Frontal cortex (tissue), 4 donors: ENCODE measurements around the gene PPP1R1B. TPM values are rescaled to one million over a fixed set of nuclear protein-coding genes. Genes with fewer than 3 reads are reported as not detected.
"Not testable (repeated sequence)": the region's sequence is repeated elsewhere in the genome, so short reads cannot be mapped to it uniquely, and the experiment has no call there.

Experiments used
- DNase-seq, 2 donors: peaks; one replicate each; pipeline ENCODE4 v3.0.0; 2012; ENCODE audit warnings: low spot score in 2 of 2
- FAIRE-seq: peaks from 2 replicates; lab custom pipeline; 2012; peaks lifted over from hg19 to GRCh38; lab: Jason Lieb, UNC
- total RNA-seq: library from RNA; depleted of rRNA; stranded (reverse); fragments of >200 nt; gene quantifications from one replicate; pipeline ENCODE4 v1.2.3, GENCODE V29; 2014
- donor health status: control.
- donor health status: control.
- donor health status: control.

Gene PPP1R1B
- 27.3 TPM for total RNA-seq

DNA sequence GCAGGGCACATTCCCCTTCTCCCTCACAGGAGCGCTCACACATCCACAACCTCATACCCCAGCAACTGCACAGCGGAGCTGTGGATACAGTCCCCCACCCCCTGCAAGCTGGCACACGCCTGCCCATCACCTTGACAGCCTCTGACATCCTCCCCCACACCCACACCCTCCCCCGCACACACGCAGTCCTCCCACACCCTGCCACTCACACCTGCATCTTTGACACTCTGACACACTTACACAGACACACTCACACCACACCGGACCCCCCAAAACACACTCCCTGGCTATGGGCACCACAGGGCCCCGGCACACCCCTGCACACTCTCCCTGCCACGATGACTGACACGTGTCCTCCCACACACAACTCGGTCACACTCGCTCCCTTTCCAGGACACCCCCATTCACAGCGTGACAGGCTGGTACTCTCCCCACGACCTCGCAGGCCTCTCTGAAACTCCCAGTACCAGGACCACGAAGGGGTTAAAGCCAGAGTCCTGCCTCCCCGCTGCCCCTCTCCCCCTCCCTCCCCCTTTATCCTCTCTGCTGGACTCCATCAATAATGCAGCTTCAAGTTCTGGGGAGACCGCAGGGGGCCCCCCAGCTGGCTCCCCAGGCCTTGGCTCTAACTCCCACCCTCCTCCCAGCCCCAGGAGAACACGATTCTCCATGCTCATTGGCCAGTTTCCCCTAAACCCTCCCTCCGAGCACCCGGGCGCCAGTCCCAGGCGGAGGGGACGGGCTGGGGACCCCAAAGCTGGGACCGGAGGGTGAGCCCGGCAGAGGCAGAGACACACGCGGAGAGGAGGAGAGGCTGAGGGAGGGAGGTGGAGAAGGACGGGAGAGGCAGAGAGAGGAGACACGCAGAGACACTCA lies at the start of gene PPP1R1B:
TSS of gene PPP1R1B (plus strand) at position 782 of the 876 bp plus-strand sequence. CDS start 441 bp downstream, outside the sequence.
- FAIRE-seq (no peak), DNase-seq (no peak)

DNA sequence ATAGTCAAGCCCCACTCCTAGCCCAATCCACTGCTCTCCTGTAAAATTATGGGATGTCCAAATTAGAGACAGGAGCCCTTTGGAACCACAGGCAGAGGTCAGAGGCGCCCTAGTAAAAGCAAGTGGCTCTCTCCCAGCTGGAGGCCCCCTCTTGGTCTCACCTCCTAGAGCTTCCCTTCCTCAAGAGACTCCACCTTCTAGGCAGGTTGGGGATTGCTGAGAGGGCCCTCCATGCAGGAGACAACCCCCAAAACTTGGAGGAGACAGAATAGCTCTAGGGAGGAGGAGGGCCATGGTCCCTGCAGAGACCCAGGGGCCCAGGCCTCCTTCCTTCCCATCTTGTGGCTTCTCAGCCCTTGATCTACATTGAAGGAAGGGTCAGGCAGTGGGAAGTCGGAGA lies 48.5 kb upstream of the PPP1R1B start:
- FAIRE-seq (no peak), DNase-seq (no peak)

DNA sequence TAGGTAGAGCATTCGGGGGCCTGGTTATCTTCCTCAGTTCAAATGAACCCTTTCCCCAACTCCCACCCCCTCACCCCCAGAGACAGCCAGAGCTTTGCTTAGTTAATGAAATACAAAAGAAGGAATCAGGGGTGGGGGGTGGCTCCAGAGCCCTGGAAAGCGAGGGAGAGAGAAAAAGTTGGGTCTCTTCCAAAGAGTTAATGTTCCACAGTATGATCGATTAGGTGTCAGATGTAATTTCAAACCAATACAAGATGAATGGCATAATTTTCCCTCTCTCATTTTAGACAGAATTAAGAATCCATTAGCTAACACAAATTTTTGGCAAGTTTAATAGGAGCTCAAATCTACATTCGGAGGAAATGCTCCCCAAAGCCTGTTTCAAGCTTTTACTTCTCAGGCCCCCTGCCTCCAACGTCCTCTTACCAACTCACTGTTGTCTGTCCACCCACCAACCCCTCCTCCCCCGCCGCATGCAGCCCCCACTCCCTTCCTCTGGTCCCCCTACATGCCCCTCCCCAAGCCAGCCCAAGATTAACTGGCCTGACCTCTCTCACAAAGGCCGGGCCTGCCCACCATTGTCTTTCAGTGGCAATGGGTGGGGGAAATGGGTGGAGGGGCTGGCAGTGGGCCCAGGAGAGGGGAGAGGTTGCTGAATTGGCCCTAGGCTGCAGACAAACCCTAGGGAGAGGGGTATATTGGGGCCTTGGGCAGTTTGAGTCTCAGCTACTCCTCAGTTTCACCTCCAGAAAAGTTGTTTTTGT lies 47.3 kb upstream of the PPP1R1B start:
- FAIRE-seq (no peak), DNase-seq (no peak)

DNA sequence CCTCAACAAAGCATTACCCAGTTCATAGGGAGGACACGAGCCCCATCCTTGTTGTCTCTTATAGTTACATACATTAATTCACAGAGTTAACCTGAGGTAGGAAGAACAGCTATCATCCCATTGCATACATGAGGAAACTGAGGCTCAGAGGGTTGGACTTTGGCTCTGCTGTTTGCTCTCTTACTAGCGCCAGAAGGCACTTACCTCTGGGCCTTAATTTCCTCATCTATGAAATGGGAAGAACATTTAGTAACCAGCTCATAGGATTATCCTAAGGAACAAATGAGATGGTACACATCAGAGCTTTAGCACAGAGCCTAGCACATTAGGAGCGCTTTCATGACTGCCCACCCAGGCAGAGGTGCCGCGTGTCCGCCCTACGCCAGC lies 46.7 kb upstream of the PPP1R1B start:
- FAIRE-seq = no peak

DNA sequence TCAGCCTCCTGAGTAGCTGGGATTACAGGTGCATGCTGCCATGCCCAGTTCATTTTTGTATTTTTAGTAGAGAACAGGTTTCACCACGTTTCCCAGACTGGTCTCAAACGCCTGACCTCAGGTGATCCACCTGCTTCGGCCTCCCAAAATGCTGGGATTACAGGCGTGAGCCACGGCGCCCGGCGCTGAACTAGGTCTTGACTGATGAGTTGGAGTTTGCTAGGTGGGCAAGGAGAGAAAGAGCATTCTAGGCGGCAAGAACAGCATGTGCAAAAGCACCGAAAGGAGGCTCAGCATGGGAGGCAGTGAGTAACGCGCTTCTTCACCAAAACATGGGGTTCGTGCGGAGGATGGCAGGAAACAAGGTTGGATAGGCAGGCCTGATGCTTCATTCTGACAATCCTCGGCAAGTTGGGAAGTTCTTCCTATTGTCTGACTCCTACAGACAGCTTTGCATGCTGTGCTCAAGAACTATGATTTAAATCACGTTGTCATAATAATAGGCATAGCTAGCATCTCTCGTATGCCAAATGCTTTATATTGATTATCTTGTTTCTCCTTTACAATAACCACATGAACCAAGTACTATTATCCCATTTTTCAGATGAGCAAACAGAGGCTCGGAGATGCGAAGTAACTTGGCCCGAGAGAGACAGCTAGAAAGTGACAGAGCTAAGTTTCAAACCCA lies 45.5 kb upstream of the PPP1R1B start:
- no peak for FAIRE-seq
- no peak for DNase-seq

More for the DNA sequence above, 46.7 kb upstream of the PPP1R1B start:
- DNase-seq = no peak

DNA sequence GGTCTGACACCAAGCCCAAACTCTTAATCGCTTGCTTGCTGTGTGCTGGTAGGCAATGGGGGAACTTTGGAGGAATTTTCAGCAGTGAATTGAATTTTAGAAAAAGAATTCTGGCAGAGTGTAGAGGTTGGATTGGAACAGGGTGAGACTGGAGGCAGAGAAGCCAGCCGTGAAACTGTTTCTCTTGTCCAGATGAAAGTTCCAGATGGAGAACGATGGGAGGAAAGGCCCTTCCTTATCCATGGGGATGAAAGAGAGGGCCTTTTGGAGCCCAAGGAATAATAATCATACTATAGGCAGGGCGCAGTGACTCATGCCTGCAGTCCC lies 45.0 kb upstream of the PPP1R1B start:
- no peak for FAIRE-seq

DNA sequence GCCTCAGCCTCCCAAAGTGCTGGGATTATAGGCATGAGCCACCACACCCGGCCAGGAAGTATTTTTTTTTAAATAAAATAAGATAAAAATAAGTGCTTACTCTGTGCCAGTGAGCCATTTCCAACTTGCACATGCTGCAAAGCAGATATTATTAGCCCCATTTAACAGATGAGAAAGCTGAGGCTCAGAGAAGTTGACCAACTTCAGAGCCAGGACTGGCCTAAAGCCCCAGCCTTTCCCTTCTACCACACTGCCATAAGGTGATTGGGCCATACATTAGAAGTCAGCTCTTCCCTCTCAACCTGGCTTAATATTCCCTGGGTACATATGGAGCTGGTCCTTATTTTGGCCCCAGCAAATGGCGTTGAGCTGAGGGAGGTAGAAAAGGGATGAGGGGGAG lies 44.1 kb upstream of the PPP1R1B start:
- DNase-seq = no peak
- no peak for FAIRE-seq

More for the DNA sequence above, 45.0 kb upstream of the PPP1R1B start:
- DNase-seq = no peak

DNA sequence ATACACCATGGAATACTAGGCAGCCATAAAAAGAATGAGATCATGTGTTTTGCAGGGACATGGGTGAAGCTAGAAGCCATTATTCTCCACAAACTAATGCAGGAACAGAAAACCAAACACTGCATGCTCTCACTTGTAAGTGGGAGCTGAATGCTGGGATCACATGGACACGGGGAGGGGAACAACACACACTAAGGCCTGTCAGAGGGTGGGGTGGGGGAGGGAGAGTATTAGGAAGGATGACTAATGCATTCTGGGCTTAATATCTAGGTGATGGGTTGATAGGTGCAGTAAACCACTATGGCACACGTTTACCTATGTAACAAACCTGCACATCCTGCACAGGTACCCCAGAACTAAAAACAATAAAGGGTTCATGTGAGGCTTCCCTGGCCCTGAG lies 36.6 kb upstream of the PPP1R1B start:
- not testable (repeated sequence) for DNase-seq, FAIRE-seq

DNA sequence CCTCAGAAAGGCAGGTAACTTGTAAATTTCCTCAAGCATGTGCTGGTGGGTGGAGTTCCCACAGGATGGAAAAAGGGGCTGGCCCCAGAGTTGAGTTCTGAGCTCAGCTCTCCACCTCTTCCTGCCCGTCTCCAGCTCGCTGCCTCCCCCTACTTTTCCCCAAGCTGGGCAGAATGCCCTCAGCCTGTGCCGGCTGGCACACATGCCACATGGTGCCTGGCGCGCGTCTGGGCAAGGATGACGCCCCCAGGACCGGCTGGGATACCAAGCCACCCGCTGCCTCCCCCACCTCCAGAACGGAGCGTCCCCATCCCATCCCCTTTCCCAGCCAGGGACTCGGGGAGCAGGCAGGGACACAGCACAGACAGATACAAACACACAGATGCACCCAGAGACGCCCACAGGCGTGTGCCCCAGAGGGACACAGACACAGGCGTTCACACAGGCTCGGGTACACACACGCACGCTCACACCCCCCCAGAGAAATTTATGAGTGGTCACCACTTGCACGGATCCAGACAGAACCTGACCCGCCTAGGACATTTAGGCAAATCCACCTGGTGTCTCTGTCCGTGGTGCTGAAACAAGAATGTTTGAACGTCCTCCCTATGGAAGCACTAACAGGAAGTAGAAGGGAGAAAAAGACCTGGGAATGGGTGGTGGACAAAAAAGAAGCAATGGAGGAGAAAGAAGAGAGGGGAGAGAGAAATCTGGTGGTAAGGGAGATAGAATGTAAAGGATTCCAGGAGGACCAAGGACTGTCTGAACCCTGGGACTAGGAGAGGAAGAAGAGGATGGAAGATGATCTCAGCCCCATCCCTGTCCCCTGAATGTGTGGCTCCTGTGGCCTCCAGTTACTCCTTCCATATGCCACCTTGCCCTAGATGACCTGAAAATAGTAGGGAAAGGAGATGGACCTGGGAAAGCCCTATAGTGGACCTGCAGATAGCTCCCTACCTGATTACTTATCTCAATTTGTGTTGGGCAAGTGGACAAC lies 34.5 kb upstream of the PPP1R1B start:
- no peak for FAIRE-seq
- DNase-seq = no peak

DNA sequence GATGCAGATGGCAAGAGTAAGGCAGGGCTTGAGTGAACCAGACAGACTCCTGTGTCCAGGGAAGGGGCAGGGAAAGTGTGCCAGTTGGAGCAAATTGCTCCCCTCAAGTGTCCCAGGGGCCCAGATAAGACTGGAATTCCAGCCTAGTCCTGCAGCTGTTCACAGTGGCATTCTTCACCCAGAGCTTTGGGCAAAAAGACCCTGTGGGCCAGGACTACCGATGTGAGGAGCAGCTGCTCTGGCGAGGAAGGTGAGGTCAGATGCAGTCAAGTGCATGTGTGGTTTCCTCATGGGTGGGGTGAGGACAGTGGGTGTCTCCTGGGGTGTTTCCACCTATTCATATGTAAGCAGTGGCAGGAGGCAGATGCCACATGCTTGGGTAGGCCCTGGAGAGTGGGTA lies 33.4 kb upstream of the PPP1R1B start:
- FAIRE-seq (no peak), DNase-seq (no peak)

DNA sequence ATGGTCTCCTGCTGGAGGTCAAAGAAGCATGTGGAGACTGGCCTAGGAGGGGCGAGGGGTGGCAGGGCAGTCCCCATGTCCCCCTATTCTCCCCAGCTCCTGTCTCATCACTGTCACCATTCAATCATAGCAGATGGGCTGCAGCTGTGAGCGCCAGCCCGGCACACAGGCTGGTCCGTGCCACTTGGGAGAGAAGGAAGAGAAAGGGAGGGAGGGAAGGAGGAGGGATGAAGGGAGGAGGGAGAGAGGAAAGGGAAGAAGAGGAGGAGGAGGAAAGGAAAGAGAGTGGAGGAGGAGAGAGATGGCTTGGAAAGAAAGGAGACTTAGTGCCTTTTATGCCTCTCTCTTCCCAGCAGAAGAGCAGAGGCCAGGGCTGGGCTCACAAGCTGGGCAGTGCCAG lies 31.5 kb upstream of the PPP1R1B start:
- DNase-seq (no peak), FAIRE-seq (no peak)

DNA sequence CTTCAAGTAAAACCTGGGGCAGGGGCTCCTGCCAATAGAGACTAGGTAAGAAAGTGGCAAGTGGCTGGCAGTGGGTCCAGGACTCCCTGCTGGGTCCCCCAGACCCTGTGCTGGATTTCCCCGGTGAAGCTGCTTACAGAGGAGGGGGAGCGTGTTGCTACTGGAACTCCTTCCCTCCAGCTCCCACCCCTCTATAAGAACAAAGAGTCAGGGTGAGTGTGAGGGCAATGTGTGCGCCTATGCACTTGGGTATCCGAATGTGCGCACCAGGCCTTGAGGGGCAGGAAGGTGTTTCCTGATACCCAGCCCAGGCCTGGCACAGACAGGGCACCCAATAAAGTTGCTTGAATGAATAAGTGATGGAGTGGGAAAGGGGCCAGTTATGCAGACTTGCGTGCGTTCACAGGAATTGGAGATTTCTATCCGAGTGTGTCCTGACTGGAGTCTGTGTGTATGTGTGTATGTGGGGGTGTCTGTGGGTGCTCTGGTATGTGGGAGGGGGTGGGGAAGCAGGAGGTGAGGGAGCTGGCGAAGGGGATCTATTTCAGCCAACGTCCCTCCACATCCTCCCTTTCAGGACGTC lies 30.7 kb upstream of the PPP1R1B start:
- DNase-seq = no peak
- no peak for FAIRE-seq

DNA sequence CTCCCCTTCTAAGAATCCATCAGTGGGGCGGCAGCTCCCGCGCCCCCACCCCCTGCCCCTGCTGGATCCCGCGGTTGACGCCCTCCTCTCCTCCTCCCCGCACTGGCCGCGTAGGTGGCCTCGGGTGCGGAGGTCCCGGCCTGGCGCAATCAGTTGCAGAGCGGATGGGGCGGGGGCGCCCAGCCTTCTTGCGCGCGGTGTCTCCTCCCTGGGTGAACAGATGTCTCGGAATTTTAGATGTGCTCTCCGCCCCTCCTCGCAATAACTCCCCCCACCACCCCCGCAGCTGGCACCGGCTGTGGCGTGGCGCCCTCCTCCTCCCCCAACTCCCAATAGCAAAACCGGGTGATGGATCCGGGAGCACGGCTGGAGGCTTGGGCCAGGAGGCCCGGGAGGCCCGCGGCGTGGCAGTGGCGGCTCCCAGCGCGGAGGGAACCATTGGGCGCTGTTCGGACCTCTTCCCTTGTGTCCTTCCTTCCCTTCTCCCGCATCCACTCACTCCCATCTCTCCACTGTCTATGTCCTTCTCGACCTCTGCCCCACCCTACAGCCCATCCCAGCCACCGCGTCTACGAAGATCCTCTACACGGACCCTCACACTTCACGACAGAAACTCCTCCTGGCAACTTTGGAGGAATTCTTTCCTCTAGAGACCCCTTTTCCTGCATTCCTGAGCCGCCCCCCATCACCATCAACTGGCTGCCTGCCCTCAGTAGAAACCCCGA lies 30.0 kb upstream of the PPP1R1B start:
- no peak for DNase-seq

DNA sequence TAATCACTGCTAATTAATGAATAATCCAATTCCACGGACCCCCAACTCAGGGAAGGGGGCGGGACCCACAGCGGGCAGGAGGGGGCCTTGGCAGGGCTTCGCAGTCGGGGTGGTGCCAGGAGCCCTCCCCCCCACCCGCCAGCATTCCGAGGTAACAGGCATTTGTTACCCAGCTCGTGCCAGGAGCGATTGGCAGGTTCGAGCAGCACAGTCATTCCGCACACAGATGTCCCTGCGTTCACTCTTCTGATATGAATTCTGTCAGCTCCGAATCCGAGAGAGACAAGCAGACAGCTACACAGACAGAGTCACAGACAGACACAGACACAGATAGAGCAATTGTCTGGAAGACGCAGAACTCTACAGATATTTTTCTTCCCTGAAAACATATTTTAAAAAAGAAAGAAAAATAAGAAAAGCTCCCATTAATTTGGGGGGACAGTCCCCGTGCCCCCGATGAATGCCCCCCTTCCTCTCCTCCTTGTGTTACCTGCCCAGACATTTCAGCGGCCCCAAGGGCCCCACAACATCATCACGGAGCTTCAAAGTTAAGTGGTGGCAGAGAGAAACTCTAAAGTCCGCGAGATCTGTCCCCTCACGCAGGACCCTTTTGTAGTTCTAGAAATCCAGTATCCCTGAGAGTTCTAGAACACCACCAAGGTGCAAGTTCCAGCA lies 29.2 kb upstream of the PPP1R1B start:
- DNase-seq (no peak), FAIRE-seq (no peak)

More for the DNA sequence above, 30.0 kb upstream of the PPP1R1B start:
- no peak for FAIRE-seq

DNA sequence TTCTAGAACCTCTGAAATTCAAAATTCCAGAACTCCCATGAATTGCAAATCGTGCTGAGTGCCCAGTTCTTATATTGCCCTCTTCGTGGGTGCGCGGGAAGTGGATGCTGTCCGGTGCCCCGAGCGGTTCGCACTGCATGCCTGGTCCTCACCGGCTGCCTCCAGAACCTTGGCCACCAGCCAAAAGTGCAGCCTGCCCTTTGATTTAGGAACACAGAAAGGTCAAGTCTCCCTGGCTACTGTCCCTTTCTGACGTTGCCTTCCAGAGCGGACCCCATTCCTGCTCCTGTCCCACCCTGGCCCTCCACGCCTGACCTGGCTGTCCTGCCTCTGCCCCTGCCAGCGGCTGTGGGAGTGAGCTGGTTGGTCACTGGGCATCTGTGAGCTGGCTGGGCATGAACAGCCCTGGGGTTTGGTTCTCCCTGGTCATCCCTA lies 28.7 kb upstream of the PPP1R1B start:
- no peak for FAIRE-seq

DNA sequence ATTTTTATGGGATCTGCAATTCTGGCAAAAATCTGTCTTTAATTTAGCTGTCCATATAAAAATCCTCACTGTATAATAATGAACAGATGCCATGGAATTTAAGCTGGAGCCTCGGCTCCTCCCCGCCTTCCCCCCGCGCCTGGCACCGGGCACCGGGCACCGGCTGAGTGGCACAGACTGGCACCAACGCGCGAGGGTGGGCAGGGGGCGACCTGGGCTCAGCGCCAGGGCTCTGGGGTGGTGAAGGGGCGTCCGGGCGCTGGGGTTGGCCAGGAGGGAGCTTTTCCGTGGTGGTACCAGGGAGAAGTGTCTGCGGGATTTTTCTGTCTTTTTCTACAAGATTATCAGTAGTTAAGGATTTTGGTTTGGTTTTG lies 28.1 kb upstream of the PPP1R1B start:
- FAIRE-seq (no peak), DNase-seq (no peak)

More for the DNA sequence above, 28.7 kb upstream of the PPP1R1B start:
- no peak for DNase-seq

DNA sequence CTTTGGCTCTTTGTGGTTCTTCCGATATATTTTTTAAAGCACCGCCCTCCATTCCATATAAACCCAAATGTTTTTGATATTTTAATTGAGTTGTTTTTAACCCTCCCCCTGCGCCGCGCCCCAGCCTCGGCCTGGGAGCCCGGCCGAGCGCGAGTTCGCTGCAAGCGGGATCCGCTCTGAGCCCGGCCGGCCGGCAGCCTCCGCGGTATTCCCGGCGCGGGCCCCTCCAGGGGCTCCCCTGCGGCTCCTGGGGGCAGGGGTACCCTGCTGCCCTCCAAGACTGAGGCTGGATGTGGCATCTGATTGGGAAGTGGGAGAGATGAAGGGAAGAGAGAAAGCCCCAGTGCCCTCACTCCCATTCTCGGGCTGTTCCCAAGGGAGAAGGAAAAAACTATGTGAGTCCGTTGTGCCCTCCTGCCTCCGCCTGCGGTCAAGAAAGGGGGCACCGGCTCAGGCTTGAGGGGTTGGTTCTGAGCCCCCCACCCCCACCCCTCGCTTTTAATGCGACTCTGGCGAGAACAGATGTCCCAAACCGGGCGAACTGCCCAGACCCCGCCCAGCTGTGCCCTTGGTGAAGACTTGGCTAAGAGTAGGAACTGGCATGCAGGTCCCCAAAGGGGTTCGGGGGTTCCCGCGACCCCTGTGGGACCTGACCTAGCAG lies 27.6 kb upstream of the PPP1R1B start:
- no peak for DNase-seq
- no peak for FAIRE-seq
